ENCODE measurements around the gene TGM2. TPM values are rescaled to one million over a fixed set of nuclear protein-coding genes. Genes with fewer than 3 reads are reported as not detected.
"Not testable (repeated sequence)": the region's sequence is repeated elsewhere in the genome, so short reads cannot be mapped to it uniquely, and the experiment has no call there.

Gene TGM2
- total and polyA plus RNA-seq, 12 donors = 146 to 993 (median 463) TPM

GRCh38 chr20:38109591-38110524 is 55.2 kb downstream of the TGM2 start:
- Histone ChIP-seq H3K4me3 (no peak overlapping the region), H3K4me1 (peaks cover 26 to 66% (median 53%) of the 10 kb centered on the region in 9 donors)
- intact Hi-C loops (cut with DNase I) = loop anchor here in 6 of 10 donors (1.0 to 5.0 kb wide), 6 partner anchors 37 to 61 kb away; partner anchors contain the start of gene TGM2 (in 2 of the 6)

GRCh38 chr20:38108986-38109541 is 56.0 kb downstream of the TGM2 start:
- H3K36me3 ChIP-seq = no peaks in the 10 kb centered on the region
- no peak overlapping the region for H3K4me3 ChIP-seq
- H3K4me1 ChIP-seq = peaks cover 26 to 59% (median 46%) of the 10 kb centered on the region in 9 donors
- no peaks in the 10 kb centered on the region for H3K9me3 ChIP-seq
- no peak for TF ChIP-seq CTCF (IDR thresholded peaks at IDR 0.05)
- DNase-seq (peak; percentile 53 to 68), ATAC-seq (peak; percentile 25 to 67 (median 60))
- H3K27ac ChIP-seq = peak overlapping the region; percentile 81 to 93 (median 86)
- 47 to 57% methylated on average over 3 of the region's 3 CpGs for WGBS, 2 donors
- H3K27me3 ChIP-seq = no peaks in the 10 kb centered on the region
- intact Hi-C loops (cut with DNase I) = loop anchor here in 2 of 10 donors (1.0 to 5.0 kb wide), 3 partner anchors 36 to 62 kb away; no protein-coding TSS in a partner anchor

More at GRCh38 chr20:38109591-38110524, 55.2 kb downstream of the TGM2 start:
- 32 to 35% methylated on average over 8 of the region's 8 CpGs for WGBS, 2 donors
- Histone ChIP-seq H3K27ac (peak overlapping the region; percentile 81 to 93 (median 86)), H3K36me3 (no peaks in the 10 kb centered on the region), H3K9me3 (no peaks in the 10 kb centered on the region), H3K27me3 (no peaks in the 10 kb centered on the region)
- peak; percentile 85 to 91 (median 89) for ATAC-seq
- DNase-seq = peak; percentile 61 to 86
- TF ChIP-seq CTCF (IDR thresholded peaks at IDR 0.05) = no peak

- 34 to 56% methylated on average over 4 of the region's 4 CpGs for WGBS, 2 donors
- Histone ChIP-seq H3K27ac (peak overlapping the region; percentile 81 to 93 (median 86)), H3K4me1 (peaks cover 26 to 53% (median 40%) of the 10 kb centered on the region in 9 donors), H3K36me3 (no peaks in the 10 kb centered on the region), H3K4me3 (no peak overlapping the region), H3K27me3 (no peaks in the 10 kb centered on the region), H3K9me3 (no peaks in the 10 kb centered on the region)
- peak; percentile 6 to 79 (median 44) for ATAC-seq
- intact Hi-C loops (cut with DNase I) = loop anchor here in 1 of 10 donors (2.0 to 5.0 kb wide), 2 partner anchors 36 to 62 kb away; no protein-coding TSS in a partner anchor
- TF ChIP-seq CTCF (IDR thresholded peaks at IDR 0.05) = no peak
- DNase-seq = peak; percentile 53 to 74
Observed at GRCh38 chr20:38108438-38108985, 56.6 kb downstream of the TGM2 start.

- peaks cover 26 to 47% (median 39%) of the 10 kb centered on the region in 9 donors for H3K4me1 ChIP-seq
- ATAC-seq, H3K36me3 ChIP-seq, H3K27me3 ChIP-seq, H3K9me3 ChIP-seq, H3K4me3 ChIP-seq: not testable (repeated sequence)
- H3K27ac ChIP-seq = peak overlapping the region; percentile 81 to 93 (median 86)
- DNase-seq = peak in 1 of 2 donors; percentile 5
- WGBS, 2 donors = 76 to 91% methylated on average over 7 of the region's 7 CpGs
- intact Hi-C loops (cut with DNase I) = loop anchor here in 1 of 10 donors (2.0 to 5.0 kb wide), 2 partner anchors 36 to 63 kb away; no protein-coding TSS in a partner anchor
Observed at GRCh38 chr20:38107916-38108315, 57.2 kb downstream of the TGM2 start.

GRCh38 chr20:38107386-38107785 is 57.7 kb downstream of the TGM2 start:
- intact Hi-C loops (cut with DNase I) = loop anchor here in 1 of 10 donors (5.0 kb wide), 1 partner anchor 35 kb away; no protein-coding TSS in a partner anchor
- H3K4me1 ChIP-seq = peaks cover 26 to 45% (median 39%) of the 10 kb centered on the region in 9 donors
- H3K9me3 ChIP-seq, ATAC-seq, H3K27me3 ChIP-seq, H3K4me3 ChIP-seq, H3K36me3 ChIP-seq, DNase-seq: not testable (repeated sequence)
- H3K27ac ChIP-seq = peak overlapping the region in 2 of 10 donors; percentile 86 to 87
- WGBS, 2 donors = 83 to 88% methylated on average over 1 of the region's 1 CpG
